Activated CD8-positive, alpha-beta memory T cell treated with anti-CD3 and anti-CD28 coated beads, Interleukin-2, amount 50 U/mL, for 1 hour (primary cell): ENCODE results near the gene APAF1.
"Not testable (repeated sequence)": the region's sequence is repeated elsewhere in the genome, so short reads cannot be mapped to it uniquely, and the experiment has no call there.

Experiments
- DNase-seq: peaks from one replicate; pipeline ENCODE4 v3.0.0-alpha.2; 2020; ENCODE audit errors: extremely low read depth

The APAF1 gene, protein sequence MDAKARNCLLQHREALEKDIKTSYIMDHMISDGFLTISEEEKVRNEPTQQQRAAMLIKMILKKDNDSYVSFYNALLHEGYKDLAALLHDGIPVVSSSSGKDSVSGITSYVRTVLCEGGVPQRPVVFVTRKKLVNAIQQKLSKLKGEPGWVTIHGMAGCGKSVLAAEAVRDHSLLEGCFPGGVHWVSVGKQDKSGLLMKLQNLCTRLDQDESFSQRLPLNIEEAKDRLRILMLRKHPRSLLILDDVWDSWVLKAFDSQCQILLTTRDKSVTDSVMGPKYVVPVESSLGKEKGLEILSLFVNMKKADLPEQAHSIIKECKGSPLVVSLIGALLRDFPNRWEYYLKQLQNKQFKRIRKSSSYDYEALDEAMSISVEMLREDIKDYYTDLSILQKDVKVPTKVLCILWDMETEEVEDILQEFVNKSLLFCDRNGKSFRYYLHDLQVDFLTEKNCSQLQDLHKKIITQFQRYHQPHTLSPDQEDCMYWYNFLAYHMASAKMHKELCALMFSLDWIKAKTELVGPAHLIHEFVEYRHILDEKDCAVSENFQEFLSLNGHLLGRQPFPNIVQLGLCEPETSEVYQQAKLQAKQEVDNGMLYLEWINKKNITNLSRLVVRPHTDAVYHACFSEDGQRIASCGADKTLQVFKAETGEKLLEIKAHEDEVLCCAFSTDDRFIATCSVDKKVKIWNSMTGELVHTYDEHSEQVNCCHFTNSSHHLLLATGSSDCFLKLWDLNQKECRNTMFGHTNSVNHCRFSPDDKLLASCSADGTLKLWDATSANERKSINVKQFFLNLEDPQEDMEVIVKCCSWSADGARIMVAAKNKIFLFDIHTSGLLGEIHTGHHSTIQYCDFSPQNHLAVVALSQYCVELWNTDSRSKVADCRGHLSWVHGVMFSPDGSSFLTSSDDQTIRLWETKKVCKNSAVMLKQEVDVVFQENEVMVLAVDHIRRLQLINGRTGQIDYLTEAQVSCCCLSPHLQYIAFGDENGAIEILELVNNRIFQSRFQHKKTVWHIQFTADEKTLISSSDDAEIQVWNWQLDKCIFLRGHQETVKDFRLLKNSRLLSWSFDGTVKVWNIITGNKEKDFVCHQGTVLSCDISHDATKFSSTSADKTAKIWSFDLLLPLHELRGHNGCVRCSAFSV (N-terminal part only)

DNA sequence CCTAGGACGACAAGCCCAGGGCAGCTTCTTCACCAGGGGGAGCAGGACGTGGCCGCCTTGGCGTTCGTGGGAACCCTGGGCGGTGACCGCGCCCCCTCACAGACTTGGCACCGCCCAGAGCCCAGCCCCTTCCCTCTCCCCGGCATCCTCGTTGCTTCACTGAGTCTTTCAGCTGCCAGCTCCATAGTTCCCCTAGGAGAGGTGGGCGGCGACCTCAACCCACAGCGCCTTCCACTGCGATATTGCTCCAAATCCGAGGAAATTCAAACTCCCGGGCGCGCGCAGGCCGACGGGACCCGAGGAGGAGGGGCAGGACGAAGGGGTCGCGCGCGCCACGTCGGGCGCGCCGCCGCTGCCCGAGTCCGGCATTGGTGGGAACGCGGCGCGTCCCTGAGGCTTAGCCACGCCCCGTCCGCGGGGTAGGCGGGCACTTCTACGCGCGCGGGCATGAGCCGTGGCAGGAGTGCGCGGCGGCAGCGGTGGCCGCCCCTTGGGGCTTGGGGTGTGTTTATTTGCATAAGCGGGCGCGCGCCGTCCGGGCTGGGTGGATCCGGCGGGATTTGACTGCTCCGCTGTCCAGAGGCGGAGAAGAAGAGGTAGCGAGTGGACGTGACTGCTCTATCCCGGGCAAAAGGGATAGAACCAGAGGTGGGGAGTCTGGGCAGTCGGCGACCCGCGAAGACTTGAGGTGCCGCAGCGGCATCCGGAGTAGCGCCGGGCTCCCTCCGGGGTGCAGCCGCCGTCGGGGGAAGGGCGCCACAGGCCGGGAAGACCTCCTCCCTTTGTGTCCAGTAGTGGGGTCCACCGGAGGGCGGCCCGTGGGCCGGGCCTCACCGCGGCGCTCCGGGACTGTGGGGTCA is at the start of gene APAF1, which contains the start of gene IKBIP:
Gene APAF1, plus strand, starts transcription at position 579 of the 860 bp plus-strand sequence. CDS start 3,070 bp downstream, outside the sequence.
Gene IKBIP, minus strand, starts transcription at position 77 of the 860 bp plus-strand sequence. CDS start 87 bp downstream, outside the sequence.
- DNase-seq: peak; percentile 72

DNA sequence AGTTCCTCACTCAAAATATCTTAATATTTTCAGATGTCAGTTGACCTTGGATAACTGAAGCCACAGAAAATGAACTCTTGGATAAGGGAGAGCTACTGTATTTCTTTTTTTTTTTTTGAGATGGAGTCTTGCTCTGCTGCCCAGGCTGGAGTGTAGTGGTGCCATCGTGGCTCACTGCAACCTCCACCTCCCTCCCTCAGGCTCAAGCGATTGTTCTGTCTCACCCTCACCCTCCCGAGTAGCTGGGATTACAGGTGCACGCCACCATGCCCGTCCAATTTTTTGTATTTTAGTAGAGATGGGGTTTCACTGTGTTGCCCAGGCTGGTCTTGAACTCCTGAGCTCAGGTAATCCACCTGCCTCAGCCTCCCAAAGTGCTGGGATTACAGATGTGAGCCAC is 47.8 kb upstream of the APAF1 start:
- DNase-seq: not testable (repeated sequence)

DNA sequence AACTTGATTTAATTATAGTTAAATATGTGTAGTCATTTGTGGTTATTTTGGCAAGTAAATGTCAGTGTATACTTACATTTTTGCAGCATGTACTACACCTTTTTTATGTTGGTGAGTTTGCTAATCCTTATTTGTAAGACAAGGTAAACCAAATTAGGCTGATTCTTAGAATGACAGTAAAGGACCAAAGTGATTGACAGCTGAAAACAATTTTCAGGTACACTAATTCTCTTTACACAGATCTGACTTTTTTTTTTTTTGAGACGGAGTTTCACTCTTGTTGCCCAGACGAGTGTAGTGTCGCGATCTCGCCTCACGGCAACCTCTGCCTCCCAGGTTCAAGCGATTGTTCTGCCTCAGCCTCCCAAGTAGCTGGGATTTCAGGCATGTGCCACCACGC is 43.2 kb upstream of the APAF1 start:
- no peak for DNase-seq

DNA sequence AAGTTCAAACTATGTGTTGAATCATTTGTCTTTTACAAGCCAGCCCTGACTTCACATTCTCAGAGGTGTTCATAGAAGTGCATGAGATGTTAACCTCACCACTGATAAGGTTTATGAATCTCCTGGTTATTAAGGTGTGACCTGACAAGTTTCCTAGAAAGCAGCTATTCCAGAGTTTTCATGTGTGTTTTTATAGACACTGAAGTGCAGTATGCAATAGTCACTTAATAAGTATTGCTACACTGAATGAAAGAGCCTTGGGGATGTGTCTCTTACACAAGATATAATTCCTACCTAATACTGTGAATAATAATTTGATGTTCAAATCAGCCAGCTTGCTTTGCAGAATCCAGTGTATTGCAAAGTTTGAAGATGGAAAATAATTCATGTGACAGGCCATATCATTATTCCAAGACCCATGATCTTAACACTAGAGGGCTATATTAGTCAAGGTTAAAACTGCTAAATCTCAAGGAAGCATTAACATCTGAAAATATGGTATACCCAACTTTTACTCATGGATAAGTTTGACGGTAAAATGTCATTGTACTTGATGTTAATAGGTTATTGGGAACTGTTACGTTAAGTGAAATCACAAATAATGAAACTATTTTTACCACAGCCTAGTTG is 38.6 kb upstream of the APAF1 start:
- no peak for DNase-seq

DNA sequence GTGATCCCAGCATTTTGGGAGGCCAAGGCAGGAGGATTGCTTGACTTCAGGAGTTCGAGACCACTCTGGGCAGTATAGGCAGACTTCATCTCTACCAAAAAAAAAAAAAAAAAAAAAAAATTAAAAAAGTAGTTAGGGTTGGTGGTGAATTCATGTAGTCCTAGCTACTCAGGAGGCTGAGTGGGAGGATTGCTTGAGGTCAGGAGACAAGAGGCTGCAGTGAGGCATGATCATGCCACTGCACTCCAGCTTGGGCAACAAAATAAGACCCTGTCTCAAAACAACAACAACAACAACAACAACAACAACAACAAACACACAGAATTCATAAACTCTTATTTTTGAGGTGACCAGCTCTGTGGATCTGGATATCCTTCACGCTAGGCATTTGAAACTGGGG is 34.5 kb upstream of the APAF1 start:
- DNase-seq: no peak

DNA sequence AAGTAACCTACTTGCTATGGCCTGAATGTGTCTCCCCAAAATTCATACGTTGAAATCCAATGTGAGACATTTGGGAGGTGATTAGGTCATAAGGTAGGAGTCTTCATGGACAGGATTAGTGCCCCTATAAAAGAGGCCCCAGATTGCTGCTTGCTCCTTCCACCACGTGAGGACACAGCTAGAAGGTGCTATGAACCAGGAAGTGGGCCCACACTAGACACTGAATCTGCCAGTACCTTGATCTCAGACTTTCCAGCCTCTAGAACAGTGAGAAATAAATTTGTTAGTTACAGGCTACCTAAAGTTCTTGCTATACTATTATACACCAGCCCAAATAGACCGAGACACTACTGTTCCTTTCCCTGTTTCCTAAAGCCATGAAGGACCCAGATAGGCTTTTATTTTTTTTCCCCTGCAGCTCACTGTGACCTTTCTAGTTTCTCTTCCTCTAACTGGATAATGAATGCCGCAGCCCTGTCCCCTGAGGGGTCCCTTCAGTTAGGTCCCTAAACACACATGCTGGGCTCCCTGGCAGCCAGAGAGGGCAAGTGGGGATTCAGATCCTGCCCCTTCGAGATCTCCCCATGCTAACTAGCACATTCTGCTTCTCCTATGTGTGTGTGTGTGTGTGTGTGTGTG is 32.3 kb upstream of the APAF1 start:
- no peak for DNase-seq

DNA sequence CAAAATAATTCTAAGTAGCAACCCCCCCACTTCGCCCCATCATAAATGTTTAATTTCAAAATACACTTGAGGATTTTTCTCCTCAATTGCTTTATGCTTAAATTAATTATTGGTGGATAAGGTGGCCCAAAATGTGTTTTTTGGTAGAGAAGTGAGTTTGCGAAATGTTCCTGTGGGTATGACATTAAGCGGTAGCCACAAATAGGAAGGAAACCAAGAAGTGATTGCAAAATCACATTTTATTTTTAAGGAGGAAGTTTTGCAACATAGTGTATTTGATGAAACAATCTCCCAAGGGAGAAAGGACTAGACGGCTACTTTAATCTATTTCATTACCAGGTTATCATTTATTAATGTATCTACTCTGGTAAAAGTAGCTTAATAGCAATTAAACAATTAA is 26.1 kb upstream of the APAF1 start:
- no peak for DNase-seq

DNA sequence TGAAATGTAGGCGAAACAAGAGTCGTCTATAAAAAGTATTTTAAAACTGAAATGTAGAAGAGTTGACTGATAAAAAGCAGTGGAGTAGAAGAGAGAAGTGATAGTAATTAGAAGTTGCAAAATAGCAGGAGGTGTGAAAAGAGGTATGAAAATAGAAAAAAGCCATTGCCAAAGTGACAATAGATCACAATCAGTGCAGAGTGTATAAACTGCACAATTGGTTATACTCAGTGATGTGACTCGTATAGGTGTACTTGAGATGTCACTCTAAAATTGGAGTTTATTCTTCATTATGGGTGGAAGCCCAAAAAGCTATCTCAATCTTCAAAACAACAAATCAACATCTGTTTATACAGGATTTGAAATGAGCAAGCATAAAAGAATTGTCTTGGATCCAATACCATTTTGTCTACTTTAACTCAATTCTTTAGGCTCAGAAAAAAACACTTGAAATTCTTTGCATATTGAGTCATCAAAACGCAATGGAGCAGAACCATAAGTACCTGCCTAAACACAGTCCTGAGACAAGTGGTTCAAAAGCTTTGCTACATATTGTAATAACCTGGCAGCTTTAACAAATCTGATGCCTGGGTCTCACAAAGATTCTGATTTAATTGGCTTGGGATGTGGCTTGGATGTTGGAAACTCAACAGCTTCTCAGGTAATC is 9.3 kb upstream of the APAF1 start:
- no peak for DNase-seq

DNA sequence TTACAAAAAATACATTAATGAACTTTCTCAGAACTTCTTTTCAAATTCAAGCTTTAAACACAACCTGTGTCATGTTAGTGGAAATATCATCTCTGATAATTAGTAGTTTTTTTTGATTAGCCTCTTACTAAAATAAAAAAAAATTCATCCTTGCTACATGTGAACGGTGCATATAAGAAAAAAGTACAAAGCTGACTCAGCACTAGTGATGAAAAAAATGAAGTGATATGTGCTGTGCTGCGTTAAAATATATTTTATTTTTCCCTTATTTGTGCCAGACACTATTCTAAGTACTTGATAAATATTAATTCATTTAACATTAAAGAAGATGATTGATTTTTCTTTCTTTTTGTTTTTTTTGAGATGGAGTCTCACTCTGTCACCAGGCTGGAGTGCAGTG is 8.0 kb upstream of the APAF1 start:
- DNase-seq: no peak

DNA sequence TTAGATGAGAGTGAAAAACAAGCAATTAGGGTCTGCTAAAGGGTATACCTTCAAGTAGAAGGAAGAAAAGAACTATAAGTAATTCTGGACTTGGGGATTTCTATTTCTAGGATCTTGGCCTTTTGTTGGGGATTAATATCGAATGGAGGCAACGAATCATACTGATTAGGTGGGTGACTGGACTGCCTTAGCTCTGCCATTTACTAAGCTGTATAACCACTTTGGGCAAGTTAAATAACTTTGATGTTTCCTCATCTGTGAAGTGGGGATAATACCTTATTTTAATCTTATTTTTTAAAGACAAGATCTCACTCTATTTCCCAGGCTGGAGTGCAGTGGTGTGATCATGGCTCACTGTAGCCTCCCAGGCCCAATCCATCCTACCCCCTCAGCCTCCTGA is 7.1 kb upstream of the APAF1 start:
- no peak for DNase-seq

DNA sequence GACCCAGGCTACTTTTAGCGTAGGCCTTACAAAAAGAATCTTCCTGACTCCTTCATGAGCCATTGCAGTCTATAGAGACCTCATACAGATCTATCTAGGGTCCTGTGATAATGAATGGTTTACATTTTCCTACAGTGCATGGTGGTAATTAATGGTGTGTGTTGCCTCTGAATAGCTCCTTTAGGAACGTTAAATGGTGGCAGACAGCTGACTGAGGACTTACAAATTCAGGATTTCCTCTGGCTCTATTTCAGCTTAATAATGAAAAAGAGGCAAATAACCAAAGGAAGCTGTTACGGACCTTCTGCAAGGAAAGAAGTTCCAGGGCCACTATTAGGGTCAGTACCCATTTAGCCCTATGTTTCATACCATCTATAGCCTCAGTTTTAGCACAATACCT is 5.6 kb upstream of the APAF1 start:
- DNase-seq: no peak

DNA sequence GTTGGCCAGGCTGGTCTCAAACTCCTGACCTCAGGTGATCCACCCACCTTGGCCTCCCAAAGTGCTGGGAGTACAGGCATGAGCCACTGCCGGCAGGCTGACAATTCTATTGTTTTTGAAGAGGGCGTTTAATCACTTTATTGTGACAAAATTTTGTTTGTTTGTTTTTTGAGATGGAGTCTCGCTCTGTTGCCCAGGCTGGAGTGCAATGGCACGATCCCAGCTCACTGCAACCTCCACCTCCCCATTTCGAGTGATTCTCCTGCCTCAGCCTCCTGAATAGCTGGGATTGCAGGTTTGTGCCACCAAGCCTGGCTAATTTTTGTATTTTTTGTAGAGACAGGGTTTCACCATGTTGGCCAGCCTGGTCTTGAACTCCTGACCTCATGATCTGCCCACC is 2.3 kb upstream of the APAF1 start:
- not testable (repeated sequence) for DNase-seq

DNA sequence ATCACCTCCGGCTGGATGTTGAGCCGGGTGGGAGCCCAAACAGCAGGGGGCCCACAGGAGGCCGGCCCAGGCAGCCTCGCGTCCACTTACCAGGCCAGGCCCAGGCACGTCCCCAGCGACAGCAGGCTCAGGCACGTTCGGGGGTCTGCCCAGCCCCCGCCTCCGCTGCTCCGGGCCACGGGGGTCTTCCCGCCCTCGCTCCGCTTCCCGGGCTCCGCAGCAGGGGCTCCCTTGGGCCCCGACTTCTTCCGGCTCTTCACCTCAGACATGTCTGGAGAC is 718 bp upstream of the APAF1 start:
- no peak for DNase-seq

DNA sequence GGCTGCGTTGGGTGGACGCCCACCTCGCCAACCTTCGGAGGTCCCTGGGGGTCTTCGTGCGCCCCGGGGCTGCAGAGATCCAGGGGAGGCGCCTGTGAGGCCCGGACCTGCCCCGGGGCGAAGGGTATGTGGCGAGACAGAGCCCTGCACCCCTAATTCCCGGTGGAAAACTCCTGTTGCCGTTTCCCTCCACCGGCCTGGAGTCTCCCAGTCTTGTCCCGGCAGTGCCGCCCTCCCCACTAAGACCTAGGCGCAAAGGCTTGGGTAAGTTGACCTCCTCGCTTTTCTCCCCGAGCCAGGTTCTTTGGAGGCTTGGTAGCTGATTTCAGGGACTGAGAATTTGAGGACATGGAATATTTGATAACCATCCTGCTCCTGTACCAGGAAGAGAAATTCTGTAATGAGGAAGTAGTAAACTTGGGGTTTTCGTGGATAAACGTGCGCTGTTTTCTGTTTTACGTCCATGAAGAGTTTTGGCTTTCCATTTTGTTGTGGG is 530 bp downstream of the APAF1 start:
- no peak for DNase-seq

DNA sequence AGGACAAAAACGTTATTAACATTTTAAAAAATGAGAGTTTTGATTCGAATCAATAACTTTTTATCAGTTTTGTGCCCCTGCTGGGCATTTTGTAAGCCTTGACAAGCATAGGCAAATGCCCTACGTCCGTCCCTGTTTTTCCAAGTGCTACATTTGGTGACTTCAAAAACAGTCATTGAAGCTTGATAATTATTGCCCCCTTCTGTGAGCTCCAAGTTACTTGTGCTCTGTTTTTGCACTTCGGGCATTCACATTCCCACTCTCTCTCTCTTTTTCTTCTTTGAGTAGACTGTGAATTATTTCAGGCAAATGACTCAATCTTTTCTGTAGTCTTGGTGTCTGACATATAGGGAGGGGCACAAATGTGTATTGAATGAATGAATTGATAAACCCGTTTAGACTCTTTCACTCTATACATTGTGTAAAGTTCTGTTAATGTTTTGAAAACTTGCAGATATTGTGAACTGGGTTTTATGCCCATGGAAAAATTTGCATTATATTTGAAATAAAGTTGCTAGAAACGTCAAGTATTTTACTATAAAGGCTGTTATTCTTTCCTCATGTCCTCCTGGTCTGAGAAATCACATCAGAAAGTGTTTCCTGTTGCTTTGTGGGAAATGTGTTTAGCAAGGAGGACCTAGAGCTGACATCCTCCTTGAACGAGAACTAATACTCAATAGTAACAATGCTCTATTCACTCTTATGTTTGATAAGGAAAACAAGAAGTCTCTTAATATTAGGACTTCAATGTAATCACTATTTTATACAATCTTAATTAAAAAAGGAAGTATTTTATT is 1.4 kb downstream of the APAF1 start:
- DNase-seq: no peak

DNA sequence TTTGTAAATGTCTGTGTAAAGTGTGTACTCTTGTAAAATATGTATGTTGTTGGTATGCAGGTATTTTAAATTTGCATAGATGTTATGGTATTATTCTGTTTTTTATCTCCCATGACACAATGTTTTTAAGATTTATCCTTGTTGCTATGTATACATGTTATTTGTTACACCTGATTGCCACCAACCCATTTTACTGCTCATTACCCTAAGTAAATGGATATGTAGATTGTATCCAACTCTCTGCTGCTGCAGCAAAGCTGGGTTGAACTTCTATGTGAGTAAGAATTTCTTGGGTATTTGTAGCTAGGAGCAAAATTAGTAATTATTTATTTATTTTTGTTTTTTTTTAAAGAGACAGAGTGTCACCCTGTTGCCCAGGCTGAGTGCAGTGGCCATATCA is 6.2 kb downstream of the APAF1 start:
- DNase-seq: no peak

DNA sequence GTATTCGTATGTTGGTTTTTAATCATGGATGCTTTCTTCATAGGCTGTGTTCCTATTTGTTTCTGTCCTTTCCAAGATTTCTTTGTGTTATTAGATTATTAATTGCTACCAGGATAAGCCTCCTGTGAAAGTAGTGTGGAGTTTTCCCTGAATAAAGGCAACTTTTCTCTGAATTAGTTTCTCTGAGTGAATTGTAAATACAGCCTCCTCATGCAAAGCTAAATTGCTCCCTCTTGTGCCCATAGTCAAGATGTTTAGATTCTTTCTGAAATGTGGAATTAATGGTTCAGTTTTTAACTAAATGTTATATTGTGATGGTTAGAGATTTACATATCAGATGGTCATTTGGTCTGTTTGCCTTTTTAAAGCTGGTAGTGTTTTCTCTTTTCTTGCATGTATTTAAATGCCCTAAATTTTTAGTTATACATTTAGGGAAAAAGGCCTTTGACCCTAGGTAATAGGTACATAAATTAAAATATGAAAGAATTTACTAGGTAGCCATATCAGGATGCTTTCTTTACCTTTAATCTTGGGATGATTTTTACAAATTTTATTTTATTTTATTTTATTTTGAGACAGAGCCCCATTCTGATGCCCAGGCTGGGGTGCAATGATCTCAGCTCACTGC is 8.9 kb downstream of the APAF1 start:
- DNase-seq: no peak

DNA sequence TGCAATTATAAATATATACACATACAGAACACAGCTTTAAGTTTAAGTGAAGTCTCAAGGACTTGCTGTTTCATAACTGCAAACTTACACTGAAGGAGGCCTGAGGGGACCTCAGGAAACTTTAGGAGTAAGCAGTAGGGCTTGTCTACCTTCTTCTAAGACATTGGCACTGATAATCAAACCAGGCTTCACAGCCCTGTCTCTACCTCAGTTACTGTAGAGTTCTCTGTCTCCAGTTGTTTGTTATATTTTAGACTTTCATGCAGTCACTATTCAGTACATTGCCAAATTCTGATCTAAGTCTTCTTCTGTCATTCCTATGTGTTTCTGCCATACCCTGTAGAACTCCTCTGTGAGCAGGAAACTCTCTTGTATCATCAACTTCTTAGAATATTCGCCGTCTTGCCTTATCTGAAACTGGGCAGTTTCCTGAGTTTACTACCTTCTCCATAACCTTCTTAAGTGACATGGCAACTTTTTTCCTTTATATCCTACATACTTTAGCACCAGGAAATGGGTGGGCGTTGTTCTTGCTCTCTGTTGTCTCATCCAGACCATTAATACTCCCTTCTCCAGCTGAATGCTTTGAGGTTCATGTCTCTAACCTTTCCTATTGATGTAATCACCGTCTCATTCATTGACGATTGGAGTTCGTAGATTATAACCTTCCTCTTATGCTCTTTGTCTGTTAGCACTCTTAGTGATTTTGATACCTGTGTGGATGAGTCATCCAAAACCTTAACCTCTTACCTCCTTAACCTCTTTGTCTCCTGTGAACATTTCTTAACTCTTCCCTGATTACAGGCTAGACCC is 11.4 kb downstream of the APAF1 start:
- no peak for DNase-seq
